GM12891 (cell line): ENCODE measurements around the gene TBC1D2B.

Source experiments
- POLR2A ChIP-seq: IDR thresholded peaks from 2 replicates; pipeline ENCODE4 v1.6.1; 2011; ENCODE audit warnings: low read depth, low read length, control low read depth
- POLR2AphosphoS5 ChIP-seq: IDR thresholded peaks from 2 replicates; pipeline ENCODE4 v1.6.1; 2011; ENCODE audit warnings: low read depth, low read length, control low read depth
- POU2F2 ChIP-seq: IDR thresholded peaks from 2 replicates; pipeline ENCODE4 v1.6.1; 2011; ENCODE audit warnings: low read depth, mild to moderate bottlenecking, control low read depth, low read length, moderate library complexity
- SPI1 ChIP-seq: IDR thresholded peaks from 2 replicates; pipeline ENCODE4 v1.6.1; 2011; ENCODE audit warnings: low read depth, low read length, control low read depth
- TAF1 ChIP-seq: IDR thresholded peaks from 2 replicates; pipeline ENCODE4 v1.6.1; 2011; ENCODE audit warnings: low read depth, low read length, control low read depth

- TF ChIP-seq TAF1 (no peak), POLR2AphosphoS5 (no peak), POLR2A (no peak), SPI1 (no peak), POU2F2 (no peak)
Measured at GRCh38 chr15:77974416-77975331, 102.8 kb downstream of the TBC1D2B start.
